ENCODE measurements around the gene DYSF.

Gene DYSF

DNA sequence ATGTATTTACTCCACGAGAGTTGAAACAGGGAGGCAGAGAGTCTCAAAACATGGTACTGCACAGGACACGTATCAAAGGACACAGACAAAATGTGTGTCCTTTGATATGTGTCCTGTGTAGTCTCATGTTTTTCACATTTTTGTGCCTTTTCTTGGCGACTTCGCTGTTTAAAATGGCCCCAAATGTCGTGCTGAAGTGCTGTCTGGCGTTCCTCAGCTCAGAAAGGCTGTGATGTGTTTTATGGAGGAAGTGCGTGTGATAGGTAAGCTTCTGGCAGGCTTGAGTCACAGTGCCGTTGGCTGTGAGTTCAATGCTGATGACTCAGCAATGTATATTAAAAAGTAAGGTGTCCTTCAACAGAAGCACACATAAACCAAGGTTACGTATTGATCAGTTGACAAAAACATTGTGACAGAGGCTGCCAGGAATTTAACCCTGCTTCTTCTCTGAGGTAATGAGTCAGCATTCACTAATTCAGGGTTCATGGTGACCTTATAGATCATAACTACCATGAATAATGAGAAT, 78.2 kb downstream of the DYSF start:
- no peak for DNase-seq

DNA sequence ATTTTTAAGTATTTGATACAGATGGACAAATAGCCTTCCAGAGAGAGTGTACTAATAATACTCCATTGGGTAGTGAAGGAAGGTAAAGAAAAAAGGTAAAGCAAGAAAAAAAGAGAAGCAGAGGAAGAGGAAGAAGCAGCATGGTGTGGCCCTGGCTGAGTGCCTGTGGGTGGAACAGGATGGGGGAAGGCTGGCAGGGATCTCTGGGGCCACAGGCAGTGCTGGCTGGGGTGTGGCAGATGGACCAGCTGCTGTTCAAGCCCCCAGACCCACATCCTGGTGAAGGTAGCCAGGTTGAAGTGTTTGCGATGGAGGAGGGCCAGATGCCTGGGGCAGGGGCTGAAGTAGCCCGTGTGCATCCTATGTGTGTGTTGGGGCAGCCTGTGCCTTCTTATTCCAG, 79.0 kb downstream of the DYSF start:
- no peak for DNase-seq

DNA sequence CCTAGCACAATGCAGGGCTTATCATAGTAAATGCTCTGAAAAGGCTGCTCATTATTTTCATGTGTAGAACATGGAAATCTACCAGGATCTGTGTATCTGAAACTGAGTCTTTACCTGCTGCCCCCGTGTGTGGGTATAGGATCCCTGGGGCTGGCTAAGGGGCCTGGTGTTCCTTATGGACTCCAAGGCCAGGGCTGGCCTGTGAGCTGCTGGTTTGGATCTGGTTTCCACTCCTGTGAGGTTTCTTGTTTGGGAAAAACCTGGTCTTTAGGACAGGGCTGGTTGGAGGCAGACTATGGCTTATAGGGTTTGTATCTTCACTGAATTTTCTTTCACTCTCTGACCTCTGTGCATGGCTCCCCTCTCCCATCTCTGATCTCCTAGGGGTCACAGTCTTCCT, 80.8 kb downstream of the DYSF start:
- no peak for DNase-seq

DNA sequence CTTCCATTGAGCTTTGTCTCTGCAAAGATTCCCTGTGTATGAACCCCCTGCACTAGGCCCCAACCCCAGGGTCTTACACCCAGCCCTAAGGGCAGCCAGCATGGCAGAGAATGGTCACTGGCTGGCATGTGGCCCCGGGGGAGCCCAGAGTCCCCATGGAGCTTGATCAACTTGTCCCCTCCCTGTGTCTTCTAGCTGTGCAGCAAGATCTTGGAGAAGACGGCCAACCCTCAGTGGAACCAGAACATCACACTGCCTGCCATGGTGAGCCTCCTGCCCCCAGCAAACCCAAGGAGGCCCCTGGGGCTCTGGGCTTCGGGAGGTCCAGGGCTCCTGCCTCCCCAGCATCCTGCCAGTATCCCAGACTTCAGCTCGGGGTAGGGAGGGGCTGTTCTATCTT, 81.5 kb downstream of the DYSF start:
- no peak for DNase-seq

DNA sequence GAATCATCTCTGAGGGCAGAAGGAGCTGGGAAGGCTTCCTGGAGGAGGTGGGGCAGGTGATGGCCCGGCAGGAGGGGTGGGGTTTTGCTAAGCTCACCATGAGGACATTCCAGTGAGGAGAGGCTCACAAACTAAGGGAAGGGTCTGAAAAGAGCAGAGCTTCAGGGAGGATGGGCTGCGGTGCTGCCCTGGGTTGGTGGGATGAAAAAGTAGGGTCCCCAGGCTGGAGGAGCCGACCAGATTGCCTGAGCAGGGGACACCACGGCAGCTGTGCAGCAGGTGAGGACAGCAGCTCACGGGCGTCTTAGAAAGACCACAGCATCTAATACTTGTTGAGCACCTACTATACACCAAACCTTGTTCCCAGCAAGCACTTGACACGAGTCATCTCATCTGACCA, 82.2 kb downstream of the DYSF start:
- no peak for DNase-seq

DNA sequence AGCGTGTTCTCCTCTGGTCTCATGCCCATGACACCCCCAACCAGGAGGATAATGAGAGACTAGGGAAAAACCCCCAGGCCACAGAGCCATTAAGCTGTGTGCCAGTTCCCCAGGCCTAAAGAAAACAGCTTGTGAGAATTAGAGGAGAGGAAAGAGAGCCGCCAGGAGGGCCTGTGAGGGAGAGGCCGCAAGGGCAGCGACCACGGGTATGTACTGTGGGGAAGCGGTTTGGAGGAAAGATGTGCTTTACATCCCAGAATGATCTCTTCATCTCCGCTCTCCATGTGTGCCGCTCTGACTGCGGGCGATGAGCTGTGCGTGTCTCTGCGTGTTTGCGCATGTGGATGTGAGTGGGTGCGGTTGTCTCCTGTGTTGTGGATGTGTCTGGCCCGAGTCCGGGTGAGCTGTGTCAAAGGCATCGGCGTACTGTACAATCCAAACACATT, 82.9 kb downstream of the DYSF start:
- DNase-seq = no peak

DNA sequence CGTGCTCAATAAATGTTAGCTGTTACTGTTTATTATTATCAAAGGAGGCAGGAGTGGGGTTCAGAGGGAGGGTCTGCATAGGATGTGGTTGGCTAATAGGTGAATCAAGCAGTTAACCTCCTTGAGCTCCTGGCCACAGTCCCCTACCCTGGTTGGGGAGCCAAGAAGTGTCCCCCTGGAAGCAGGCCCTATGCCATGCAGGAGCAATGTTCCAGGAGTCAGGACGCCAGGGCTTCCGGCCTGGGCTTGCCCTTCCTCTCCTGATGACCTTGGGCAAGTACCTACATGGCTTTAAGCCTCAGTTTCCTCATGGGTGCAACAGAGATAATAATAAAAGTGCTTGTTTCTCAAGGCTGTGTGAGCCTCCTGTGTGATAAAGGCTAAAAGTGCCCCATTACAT, 84.9 kb downstream of the DYSF start:
- DNase-seq = no peak

DNA sequence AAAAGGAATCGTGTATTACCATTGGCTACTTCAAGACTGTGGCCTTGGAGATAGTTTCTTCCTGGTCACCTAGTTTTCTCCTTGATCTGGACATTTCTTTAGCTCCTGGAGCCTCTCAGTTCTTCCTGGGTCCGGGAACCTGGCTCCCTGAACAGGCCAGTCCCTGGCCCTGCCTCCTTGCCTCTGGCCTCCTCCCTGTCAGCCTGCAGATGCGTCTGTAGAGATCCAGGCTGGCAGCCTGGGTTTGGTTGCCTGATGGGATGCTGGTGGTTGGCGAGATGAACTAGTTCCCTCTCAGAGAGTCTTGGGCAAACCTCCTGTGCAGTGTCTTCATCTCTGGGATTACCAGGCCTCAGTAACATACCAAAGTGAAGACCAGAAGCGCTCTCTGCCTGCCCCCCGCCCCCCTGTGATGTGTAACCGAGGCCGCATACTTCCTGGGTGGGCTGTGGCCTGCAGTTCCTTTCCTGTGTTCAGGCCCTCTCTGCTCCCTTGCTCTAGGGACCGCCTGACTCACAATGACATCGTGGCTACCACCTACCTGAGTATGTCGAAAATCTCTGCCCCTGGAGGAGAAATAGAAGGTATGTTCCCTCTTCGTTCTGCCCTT, 85.4 kb downstream of the DYSF start:
- DNase-seq = no peak

DNA sequence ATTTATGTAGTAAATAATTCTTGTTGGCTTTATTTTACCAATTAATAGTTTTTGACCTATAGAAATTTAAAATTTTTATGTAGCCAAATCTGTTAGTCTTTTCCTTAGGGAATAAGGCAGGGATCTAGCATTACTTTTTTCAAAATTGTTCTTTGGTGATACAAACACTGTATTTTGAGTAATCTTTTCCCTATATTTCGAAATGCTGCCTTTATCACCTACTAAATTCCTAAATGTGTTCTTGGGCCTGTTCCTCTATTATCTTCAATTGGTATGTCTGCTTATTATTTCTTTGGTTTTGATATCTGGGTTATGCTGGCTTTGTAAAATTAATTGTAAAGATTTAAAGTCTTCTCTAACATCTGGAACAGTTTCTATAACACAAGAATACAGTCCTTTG, 87.5 kb downstream of the DYSF start:
- no peak for DNase-seq

DNA sequence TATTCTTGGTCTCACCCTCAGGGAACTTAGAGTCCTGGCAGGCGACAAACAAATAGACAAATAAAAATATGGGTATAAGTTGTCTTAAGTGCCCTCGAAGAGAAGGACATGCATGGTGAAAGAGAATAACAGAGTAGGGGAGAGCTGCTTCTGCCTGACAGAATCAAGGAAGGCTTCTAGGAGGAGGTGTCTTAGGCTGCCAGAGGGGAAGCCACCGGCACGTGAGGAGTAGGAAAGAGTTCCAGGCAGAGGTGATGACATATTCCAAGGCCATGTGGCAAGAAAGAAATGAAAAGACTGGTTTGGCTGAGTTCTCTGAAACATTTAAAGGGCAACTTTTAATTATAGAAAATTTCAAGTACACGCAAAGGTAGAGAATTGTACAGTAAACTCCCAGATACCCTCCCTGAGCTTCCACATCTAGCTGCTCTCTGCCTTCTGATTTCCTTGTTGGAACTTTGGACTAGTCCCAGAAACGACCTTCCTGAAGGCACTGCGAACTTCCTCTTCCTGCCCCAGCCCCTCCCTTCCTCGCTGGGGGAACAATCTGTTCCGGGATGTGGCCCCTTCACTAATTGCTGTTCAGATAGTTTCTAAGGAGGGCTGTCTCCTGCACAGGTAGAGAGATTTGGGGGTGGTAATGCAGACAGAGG, 91.7 kb downstream of the DYSF start:
- no peak for DNase-seq

DNA sequence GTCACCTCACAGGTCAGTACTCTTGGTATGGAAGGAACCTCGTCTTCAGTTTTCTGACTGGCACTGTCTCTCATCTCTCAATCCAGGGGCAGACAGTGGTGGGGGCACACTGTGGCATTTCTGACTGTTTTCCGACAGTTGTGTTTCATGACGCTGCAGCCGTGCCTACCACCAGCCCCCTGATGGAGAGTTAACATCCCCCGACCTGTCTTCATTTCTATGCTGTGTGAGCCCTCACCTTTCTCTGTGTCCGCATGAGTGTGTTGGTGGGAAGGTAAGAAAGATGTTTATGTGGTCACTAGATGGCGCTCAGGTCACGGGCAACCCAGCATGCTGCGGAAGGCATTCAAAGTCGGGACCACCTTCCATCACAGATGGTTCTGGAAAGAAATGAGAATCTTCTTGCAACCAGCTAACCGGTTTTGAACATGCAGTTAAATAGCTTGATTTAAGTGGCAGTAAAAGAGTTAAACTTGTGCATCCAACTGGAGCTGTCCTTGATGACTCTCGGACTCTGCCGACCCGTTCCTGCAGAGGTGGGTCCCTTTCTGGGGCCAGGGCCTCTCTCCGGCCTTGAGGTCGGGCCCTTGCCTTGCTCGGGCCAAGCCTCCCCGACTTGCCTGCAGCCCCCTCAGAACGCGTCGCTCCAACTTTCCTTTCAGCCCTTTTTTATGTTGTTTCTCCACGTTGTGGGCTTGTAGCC, 92.4 kb downstream of the DYSF start:
- peak; percentile 31 for DNase-seq

DNA sequence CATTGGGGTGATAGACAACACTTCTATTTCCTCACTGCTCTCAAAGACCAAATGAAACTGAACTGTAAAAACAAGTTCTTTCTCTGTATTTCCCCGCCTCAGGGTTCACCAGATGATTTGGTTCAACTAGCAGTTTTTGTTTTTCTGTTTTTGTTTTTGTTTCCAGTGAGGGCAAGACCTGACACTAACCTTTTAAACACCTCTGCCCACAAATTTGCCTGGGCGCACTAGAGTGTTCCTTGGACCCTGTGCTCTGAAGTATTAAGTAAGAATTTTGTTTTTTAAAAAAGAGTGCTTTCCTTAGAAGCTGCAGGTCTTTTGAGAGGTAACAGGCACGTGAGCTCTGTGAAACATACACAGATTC, 92.9 kb downstream of the DYSF start:
- no peak for DNase-seq

DNA sequence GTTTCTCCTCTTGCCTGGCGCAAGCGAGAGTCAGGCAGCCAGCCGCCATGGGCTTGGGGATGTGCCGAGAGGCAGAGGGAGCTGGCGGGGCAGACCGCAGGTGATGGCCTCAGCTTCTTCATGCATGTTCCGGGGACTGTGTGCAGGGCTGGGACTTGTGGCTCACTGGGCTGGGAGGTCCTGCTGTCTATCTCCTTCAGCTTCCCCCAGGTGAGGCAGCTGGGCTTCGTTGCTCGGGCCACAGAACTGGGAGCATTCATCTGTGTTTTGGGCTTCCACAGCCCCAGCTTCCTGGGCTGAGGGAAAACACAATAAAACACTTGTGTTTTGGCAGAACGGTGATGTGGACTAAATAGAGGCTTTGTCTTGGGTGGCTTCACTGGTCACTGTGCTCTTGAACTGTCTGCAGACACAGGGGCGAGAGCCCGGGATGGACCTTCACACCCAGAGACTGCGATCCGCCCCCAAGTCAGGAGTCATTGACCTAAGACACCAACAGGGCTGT, 93.5 kb downstream of the DYSF start:
- no peak for DNase-seq

DNA sequence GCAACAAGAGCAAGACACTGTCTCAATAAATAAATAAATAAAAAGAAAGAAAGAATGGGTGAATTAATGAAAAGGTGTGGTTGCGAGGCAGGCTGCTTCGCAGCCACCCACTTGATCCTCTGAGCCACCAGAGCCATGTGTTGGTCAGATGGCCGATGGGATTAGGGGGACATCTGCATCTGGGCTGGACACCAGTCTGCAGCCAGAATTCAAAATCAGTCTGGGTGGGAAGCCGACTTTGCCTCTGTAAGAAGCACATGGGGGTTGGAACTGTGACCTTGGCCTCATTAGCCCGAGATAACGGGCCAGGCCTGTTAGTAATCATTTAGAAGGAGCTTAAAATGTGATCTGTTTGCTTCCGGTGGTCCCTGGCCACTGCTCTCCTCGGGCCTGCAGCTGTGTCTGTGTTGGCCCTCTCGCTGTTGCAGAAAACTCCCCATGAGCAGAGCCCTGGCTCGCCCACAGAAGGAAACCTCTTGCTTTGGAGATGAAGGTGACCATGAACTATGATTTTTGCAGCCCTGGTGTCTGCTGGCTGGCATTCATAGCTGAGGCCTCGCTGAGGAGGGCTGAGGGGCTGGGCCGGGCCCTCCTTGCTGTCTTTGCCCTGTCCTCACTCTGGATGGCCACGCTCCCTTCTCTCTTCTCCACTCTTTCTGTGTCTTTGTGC, 94.4 kb downstream of the DYSF start:
- no peak for DNase-seq

DNA sequence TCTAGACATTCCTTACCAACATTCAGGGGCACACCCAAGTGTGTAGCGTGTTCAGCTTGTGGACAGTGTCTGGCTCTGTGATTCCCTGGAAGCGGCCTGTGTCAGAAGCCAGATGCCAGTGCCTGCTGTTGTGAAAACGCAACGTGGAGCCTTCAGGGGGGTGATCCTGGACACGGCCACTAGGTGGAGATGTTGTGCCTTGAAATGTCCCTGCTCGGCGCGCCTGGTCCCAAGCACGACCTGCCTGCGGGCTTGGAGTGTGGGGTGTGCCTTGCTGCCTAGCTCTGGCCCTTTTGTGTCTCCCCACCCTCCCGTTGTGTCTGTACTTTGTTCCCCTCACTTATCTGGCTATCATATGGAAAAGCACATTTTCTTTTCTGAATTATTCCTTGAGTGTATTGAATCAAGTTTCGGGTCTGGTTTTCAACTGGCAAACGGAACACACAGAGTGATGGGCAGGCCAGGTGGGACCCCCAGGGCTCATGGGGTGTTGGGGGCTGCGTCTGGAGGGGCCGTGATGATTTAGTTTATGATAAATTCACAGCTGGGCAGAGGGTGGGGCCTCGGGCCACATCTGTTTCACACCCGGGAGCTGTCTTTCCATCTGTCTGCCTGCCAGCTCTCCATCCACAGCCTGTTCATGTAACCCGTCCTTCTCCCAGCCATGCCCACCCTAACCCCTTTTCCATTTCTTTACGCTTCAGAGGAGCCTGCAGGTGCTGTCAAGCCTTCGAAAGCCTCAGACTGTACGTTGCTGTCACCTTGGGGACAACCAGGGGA, 95.5 kb downstream of the DYSF start:
- DNase-seq = peak; percentile 69

DNA sequence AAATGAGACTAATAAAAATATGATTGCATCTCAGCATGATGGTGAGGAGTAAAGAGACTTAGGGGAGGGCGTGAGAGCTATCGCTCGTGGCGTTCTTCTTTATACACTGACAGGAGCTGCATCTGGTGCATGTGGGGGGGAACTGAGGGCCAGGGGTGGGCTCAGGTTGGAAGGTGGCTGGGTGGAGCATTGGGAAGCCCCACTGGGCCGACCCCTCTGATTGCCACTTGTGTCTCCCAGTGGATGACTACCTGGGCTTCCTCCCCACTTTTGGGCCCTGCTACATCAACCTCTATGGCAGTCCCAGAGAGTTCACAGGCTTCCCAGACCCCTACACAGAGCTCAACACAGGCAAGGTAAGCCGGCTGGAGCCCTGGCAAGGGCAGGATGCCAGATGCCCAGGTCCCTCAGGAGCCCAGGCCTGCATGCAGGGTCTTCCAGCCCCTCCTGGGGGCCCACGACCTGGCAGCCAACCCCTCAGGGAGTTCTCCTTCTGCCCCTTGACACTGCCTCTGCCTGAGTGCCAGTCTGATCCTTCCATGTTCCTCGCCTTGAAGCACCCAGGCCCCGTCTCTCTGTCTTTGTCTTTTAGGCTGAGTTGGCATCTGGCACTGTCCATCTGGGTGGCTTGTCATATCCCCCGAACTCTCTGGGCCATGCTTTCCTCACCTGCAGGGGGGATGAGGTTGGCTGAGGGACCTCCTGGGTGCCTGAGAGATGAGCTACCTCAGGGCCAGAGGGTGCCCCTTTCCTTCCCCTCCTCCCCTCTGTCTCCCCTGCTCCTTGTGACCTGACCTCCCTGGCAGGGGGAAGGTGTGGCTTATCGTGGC, 97.7 kb downstream of the DYSF start:
- DNase-seq = no peak

DNA sequence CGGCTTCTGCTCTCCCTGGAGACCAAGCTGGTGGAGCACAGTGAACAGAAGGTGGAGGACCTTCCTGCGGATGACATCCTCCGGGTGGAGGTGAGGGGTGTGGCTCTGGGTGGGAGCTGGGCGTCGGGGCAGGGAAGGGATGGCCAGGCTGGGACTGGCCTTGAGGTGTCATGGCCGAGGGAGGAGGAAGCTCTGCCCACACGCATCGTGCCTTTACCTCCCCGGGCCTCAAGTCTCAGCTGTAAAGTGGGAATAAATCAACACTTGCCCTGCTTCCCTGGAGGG, 98.2 kb downstream of the DYSF start:
- DNase-seq = no peak

DNA sequence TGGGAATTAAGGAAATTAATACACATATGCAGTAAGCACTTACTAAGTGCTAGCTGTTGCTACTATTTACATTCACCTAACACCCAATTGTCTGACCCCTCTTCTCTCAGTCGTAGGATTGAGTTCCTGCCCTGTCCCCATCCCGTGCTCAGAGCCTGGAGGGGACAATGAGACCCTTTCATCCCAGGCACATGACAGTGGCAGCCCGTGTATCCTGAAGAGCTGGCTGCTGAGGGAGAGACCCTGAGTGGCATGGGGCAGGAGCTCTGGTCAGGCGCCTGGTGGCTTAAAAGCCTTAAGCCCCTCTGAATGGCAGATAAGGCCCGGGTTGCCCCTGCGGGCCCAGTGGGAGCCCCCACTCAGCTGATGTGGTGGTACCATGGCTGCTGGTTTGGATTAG, 99.0 kb downstream of the DYSF start:
- no peak for DNase-seq

DNA sequence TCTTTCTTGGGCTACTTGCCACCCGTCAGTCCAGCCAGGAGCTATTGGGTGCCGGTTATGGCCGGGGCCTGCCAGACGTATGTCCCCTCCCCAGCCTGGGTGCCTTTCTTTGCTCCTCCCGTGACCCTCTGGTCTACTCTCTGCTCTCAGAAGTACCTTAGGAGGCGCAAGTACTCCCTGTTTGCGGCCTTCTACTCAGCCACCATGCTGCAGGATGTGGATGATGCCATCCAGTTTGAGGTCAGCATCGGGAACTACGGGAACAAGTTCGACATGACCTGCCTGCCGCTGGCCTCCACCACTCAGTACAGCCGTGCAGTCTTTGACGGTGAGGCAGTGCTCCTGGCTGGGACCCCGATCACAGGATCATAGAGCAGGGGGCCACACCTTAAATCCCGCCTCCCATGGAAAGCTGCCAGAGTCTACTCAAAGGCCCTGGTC, 99.5 kb downstream of the DYSF start:
- no peak for DNase-seq

DNA sequence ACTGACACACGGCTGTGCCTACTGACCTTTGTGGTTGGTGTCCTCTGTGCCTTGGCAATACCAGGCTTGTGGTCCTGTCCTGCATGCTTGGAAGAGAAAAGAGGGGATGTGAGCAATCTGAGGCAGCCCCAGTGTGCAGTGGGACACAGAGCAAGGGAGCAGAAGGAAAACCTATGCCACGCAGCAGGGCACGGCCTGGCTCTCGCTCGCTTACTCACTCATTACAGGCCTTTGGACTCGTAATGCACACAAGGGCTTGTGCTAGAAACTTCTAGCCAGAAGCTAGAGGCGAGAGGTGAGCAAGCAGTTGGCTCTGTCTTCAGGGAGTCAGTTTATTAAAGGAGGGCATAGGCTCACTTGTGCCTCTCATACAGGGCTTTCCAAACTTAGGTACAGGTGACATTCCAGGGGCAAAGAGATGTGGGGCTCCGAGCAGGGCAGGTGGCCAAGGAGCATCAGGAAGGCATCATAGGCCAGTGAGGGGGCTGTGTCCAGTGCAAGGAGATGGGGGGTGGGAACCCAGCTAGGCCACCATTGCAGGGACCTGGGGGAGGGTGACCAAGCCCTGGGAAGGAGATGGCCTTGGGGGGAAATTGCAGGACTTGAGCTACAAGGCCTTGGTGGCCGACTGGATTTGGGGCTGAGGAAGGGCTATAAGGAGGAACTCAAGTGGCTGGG, 100.8 kb downstream of the DYSF start:
- no peak for DNase-seq

DNA sequence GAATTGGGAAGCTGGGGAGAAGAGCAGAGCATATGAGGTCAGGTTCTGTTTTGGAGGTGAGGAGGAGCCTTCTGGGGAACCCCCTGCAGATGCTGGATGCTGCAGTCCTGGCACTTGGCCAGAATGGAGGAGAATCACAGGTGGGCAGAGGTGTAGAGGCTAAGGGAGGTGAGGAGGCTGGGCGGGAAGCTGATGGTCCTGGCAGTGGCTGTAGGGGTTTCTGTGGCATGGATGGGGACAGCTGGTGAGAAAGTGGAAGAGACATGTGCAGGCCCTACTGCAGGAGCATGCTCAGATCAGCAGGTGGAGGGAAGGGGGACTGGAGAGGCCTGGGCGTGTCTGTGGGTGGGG, 101.3 kb downstream of the DYSF start:
- DNase-seq = no peak
